Measurements from ENCODE around the gene MSRB1. TPM values are rescaled to one million over a fixed set of nuclear protein-coding genes. Genes with fewer than 3 reads are reported as not detected.

MSRB1 gene
- total RNA-seq, 4 donors from 2014 or later, result 16.7 to 40.7 (median 35.2) TPM

- DNase-seq (no peak), ATAC-seq (no peak)
These were observed 29.5 kb upstream of the MSRB1 start for GRCh38 chr16:1972490-1972877.

GRCh38 chr16:1971796-1972489 is 28.9 kb upstream of the MSRB1 start, which contains the start of gene TBL3:
Gene TBL3 (plus strand): TSS chr16:1972053. CDS start chr16:1972165, 112 bp downstream.
- no peaks in the 10 kb centered on the region for H3K27me3 ChIP-seq
- H3K27ac ChIP-seq, result peak within 1 kb of the TSS; percentile 86 to 94 (median 92)
- intact Hi-C loops (cut with DNase I; ENCODE audit: low total_unique reads), result loop anchor here (1.0 kb wide), 1 partner anchor 37 kb away; the partner anchor contains the start of gene ZNF598
- DNase-seq (peak; percentile 87 to 90), ATAC-seq (peak; percentile 95 to 96)
- H3K4me1 ChIP-seq, result peaks cover 13 to 23% of the 10 kb centered on the region in 2 donors
- H3K4me3 ChIP-seq, result peak within 1 kb of the TSS; percentile 80 to 99 (median 86)
- H3K36me3 ChIP-seq, result peaks cover 0 to 29% of the 10 kb centered on the region in 2 donors
- TF ChIP-seq, protein P1, sequence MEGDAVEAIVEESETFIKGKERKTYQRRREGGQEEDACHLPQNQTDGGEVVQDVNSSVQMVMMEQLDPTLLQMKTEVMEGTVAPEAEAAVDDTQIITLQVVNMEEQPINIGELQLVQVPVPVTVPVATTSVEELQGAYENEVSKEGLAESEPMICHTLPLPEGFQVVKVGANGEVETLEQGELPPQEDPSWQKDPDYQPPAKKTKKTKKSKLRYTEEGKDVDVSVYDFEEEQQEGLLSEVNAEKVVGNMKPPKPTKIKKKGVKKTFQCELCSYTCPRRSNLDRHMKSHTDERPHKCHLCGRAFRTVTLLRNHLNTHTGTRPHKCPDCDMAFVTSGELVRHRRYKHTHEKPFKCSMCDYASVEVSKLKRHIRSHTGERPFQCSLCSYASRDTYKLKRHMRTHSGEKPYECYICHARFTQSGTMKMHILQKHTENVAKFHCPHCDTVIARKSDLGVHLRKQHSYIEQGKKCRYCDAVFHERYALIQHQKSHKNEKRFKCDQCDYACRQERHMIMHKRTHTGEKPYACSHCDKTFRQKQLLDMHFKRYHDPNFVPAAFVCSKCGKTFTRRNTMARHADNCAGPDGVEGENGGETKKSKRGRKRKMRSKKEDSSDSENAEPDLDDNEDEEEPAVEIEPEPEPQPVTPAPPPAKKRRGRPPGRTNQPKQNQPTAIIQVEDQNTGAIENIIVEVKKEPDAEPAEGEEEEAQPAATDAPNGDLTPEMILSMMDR (IDR thresholded peaks at IDR 0.05 in 4 of 5, conservative IDR thresholded peaks at IDR 0.05 in 1 of 5), result peak in 2 of 5 experiments; percentile 54 to 64
- TF ChIP-seq POLR2A (IDR thresholded peaks at IDR 0.05), result peak; percentile 92 to 96
- in situ Hi-C loops (cut with MboI; ENCODE audit: low sequenced_read_pairs in 4 of 4), result no loop called here
- no peaks in the 10 kb centered on the region for H3K9me3 ChIP-seq

More at GRCh38 chr16:1972490-1972877, 29.5 kb upstream of the MSRB1 start:
- Histone ChIP-seq H3K4me3 (peak overlapping the region; percentile 80 to 99 (median 86)), H3K27ac (peak overlapping the region; percentile 86 to 94 (median 92)), H3K4me1 (peaks cover 13 to 23% of the 10 kb centered on the region in 2 donors), H3K9me3 (no peaks in the 10 kb centered on the region), H3K36me3 (peaks cover 0 to 34% of the 10 kb centered on the region in 2 donors), H3K27me3 (no peaks in the 10 kb centered on the region)
- in situ Hi-C loops (cut with MboI; ENCODE audit: low sequenced_read_pairs in 4 of 4), result no loop called here
- intact Hi-C loops (cut with DNase I; ENCODE audit: low total_unique reads), result no loop called here
- TF ChIP-seq POLR2A (IDR thresholded peaks at IDR 0.05), result no peak
- TF ChIP-seq, protein P1 (IDR thresholded peaks at IDR 0.05 in 4 of 5, conservative IDR thresholded peaks at IDR 0.05 in 1 of 5), result no peak

DNA sequence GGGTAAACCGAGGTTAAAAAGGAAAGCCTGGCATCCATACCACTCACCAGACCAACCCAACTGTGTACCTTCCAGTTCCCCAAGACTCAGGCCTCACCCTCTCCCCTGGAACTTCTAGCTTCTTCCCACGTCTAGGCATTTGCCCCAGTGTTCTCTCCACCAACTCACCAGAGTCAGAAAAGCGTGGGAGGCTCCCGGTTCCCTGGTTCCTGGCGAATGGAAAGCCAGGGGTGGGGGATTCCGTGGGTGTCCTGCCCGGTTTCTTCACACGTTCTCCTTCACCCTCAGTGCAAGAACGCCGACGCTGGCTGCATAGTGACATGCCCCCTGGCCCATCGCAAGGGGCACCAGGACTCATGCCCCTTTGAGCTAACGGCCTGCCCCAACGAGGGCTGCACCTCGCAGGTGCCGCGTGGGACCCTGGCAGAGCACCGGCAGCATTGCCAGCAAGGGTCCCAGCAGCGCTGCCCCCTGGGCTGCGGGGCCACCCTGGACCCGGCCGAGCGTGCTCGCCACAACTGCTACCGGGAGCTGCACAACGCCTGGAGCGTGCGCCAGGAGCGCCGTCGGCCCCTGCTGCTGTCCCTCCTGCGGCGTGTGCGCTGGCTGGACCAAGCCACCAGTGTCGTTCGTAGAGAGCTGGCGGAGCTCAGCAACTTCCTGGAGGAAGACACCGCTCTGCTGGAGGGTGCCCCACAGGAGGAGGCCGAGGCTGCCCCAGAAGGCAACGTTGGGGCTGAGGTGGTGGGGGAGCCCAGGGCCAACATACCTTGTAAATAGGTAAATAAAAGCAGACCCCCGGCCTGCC is 25.4 kb upstream of the MSRB1 start:
- Histone ChIP-seq H3K4me3 (no peak overlapping the region), H3K4me1 (peaks cover 24 to 39% of the 10 kb centered on the region in 2 donors), H3K9me3 (no peaks in the 10 kb centered on the region), H3K27me3 (no peaks in the 10 kb centered on the region), H3K36me3 (peaks cover 0 to 2% of the 10 kb centered on the region in 2 donors), H3K27ac (no peak overlapping the region)
- in situ Hi-C loops (cut with MboI; ENCODE audit: low sequenced_read_pairs in 4 of 4), result no loop called here
- intact Hi-C loops (cut with DNase I; ENCODE audit: low total_unique reads), result no loop called here
- ATAC-seq, result no peak
- DNase-seq, result no peak
- TF ChIP-seq POLR2A (IDR thresholded peaks at IDR 0.05), result no peak

DNA sequence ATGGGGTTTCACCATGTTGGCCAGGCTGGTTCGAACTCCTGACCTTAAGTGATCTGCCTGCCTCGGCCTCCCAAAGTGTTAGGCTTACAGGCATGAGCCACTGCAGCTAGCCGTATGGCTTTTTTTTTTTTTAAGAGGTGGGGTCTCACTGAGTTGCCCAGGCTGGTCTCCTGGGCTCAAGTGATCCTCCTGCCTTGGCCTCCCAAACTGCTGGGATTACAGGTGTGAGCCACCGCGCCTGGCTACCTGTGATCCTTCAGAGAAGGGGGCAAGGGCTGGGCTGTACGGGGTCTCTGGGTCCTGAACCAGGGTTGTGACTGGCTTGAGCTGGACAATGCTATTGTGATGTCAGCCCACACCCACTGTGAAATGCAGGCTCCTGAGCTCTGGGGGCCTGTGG is 23.5 kb upstream of the MSRB1 start, which contains the start of gene RNF151:
TSS of gene RNF151 (plus strand) at position 397 of the 400 bp plus-strand sequence. CDS start 26 bp downstream, outside the sequence.
- H3K27me3 ChIP-seq, result no peaks in the 10 kb centered on the region
- in situ Hi-C loops (cut with MboI; ENCODE audit: low sequenced_read_pairs in 4 of 4), result no loop called here
- H3K4me1 ChIP-seq, result peaks cover 19 to 28% of the 10 kb centered on the region in 2 donors
- H3K27ac ChIP-seq, result peak within 1 kb of the TSS; percentile 88 to 99 (median 92)
- DNase-seq (no peak), ATAC-seq (no peak)
- peak within 1 kb of the TSS; percentile 73 to 97 (median 76) for H3K4me3 ChIP-seq
- H3K36me3 ChIP-seq, result peaks cover 0 to 20% of the 10 kb centered on the region in 2 donors
- no peaks in the 10 kb centered on the region for H3K9me3 ChIP-seq
- intact Hi-C loops (cut with DNase I; ENCODE audit: low total_unique reads), result no loop called here
- TF ChIP-seq POLR2A (IDR thresholded peaks at IDR 0.05), result no peak
- TF ChIP-seq, protein P1 (IDR thresholded peaks at IDR 0.05 in 4 of 5, conservative IDR thresholded peaks at IDR 0.05 in 1 of 5), result no peak
